IPS DF 4.7 (cell line): ENCODE results near the gene NASP.
"Not testable (repeated sequence)": the region's sequence is repeated elsewhere in the genome, so short reads cannot be mapped to it uniquely, and the experiment has no call there.

ENCODE experiments used
- DNase-seq: peaks from one replicate; pipeline ENCODE4 v3.0.0-alpha.2; 2013; ENCODE audit warnings: low spot score; ENCODE audit errors: extremely low read depth

NASP gene

DNA sequence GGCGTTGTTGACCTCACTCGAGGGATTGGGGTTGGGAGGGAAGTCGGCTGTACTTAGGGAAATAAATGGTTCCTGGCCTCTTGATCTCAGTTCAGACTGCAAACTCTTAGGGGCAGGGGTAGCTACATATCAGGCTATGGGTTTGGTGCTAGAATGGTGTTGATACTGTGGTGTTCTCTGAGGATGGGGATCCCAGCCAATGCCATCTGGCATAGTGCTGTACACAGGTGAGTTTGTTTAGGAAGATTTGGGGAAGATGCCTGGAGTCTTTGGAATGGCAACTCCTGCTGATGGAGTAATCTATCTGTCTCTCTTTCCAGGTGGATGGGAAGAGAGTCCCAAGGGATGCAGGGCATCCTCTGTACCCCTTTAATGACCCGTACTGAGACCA, 14.3 kb upstream of the NASP start:
- DNase-seq = no peak

GRCh38 chr1:45569962-45570581, 13.8 kb upstream of the NASP start:
- DNase-seq = no peak

GRCh38 chr1:45570631-45571030, 13.2 kb upstream of the NASP start:
- no peak for DNase-seq

DNA sequence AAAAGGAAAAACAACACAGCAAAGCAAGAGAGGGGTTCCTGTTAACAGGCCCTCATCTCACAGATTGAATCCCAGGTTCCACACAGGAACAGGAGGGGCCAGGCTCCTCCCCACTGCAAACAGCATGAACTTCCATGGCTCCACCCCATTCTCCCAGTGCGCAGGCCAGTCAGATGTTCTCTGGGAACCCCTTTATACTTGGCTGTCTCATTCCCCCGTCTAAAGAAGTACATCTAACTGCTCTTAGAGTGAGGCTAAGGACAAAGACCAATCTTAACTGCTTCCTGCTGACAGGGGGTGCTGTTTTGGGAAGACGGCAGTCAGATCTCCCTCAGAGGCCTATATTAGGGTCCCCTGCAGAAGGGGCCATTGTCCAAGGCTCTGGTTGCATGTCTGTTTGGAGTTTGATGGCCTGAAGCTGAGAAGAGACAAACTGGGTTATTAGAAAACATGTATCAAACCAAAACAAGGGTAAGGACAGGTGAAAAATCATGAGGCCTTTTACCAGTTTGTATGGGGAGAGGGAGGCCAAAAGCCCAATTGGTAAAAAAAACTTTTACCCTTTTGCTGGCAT, 10.5 kb upstream of the NASP start:
- DNase-seq = no peak

GRCh38 chr1:45574105-45574626, 9.7 kb upstream of the NASP start:
- no peak for DNase-seq

DNA sequence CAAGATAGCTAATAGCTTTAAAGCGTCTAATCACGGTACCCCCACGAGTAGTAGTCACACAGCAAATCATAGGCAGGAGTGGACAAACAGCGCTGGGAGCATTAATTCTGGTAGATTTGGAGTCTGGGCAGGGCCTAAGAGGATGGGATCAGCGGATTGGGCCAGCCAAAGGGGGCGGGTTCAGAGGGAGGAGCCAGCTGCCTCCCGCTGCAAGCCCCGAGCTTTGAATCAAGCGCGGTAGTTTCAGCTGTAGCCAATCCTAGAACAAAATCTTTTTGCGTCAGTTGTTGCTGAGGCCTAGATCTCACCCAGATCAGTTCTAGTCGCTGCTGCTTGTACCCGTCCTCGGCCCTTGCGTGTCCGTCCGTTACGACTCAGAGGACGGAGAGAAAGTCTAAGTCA, 576 bp upstream of the NASP start:
- DNase-seq = peak; percentile 92

DNA sequence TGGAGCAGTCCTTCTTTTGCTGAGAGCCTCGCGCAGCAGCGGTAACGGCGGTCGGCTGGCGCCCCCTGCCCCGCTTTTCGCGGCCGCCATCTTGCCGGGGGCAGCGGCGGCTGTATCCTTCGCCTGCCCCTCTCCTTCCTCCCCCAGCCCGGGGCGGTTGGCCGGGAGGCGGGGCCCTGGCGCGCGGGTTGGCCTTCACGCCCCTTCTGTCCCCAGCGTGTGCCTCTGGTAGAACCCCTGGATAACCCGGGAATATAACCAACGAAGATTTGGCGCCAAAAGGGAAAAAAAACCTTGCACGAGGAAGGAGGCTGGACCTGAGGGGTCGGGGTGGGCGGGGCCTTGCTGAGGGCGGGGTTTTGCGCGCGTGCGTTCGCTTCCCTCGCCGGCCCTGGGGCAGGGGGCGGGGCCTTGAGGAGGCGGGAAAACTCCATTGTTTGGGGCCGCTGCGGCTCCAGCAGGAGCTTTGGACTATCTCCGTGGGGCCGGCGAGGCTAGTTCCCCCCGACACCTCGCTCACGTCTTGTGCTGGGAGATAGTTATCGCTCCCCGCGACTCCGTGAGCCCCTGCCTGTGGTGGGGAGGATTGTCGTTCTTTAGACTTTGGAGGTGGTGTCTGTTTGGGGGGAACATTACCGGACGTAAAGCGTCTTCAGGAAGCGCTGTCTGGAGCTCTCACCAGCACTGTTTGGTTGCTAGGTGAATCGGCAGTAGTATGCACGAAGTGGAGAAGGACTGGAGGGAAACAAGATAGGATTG, 689 bp downstream of the NASP start:
- DNase-seq = no peak

DNA sequence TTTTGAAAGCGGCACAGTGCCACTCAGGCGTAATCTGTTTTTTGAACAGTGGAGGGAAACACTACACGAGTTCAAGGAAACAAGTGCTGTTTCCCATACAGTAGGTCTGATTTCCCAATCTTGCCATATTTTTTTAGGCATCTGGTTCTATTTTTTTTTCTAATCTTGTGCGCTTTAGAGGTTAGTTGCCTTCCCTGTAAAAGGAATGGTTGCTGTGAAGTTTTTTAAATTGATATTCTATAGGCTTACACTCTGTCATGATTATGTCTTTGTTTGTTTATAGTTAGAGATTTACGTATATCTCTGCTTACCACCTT, 1.2 kb downstream of the NASP start:
- no peak for DNase-seq

GRCh38 chr1:45585496-45586075, 1.7 kb downstream of the NASP start:
- no peak for DNase-seq

DNA sequence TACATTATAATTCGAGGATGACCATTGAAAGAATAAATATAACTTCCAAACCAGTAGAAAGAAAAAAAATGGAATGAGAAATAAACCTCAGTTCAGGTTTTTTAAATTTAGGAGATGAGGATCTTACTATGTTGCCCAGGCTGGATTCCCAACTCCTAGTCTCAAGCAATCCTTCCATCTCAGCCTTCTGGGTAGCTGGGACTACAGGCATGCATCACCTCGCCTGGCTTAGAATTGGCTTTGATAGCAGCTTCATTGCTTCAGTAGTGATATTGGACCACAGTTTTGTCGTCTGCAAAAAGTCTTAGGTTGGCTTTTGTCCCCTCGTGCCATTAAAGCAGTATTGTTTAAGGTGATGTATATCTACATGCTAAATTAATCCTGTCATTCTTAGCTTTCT, 2.9 kb downstream of the NASP start:
- no peak for DNase-seq

DNA sequence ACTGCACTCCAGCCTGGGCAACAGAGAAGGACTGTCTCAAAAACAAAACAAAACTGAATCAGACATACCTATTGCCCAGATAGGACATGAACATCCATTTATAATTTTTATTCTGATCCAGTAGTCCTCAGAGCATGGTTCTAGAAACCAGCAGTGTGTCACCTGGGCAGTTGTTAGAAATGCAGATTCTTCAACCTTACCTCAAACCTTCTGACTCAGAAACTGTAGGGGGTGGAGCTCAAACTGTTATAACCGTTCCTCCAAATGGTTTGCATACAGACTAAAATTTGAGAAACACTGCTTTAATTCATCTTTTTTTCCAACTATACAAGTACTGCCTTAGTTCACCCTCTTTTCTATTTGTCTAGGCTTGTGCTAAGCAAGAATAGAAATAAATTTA, 6.0 kb downstream of the NASP start:
- DNase-seq = no peak

DNA sequence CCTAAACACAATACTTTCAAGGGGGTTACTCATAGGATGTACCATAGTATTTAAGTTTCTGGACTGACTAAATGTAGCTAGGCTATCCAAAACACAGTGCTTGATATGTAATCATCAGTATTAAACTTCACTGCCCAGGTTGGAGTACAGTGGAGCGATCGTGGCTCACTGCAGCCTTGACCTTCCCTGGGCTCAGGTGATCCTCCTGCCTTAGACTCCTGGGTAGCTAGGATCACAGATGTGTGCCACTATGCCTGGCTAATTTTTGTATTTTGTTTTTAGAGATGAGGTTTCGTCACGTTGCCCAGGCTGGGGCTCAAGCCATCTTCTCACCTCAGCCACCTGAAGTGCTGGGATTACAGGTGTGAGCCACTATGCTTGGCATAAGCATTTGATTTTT, 10.6 kb downstream of the NASP start:
- no peak for DNase-seq

GRCh38 chr1:45596765-45597164, 12.9 kb downstream of the NASP start:
- not testable (repeated sequence) for DNase-seq

DNA sequence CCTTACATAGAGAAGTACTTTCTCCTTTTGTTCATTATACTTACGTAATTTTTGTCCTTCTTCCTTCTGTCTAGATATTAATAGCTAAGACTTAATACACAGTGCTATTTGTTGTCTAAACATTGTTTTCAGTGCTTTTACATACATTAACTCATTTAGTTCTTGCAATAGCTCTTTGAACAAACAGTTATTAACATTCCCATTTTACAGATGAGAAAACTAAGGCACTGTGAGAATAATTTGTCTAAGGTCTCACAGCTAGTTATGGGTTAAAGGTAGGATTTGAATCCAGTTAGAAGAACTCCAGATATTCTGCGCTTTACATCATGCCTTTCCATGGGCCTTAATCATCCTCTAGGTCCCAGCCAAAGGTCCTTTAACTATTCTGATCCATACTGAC, 20.4 kb downstream of the NASP start:
- DNase-seq = no peak

DNA sequence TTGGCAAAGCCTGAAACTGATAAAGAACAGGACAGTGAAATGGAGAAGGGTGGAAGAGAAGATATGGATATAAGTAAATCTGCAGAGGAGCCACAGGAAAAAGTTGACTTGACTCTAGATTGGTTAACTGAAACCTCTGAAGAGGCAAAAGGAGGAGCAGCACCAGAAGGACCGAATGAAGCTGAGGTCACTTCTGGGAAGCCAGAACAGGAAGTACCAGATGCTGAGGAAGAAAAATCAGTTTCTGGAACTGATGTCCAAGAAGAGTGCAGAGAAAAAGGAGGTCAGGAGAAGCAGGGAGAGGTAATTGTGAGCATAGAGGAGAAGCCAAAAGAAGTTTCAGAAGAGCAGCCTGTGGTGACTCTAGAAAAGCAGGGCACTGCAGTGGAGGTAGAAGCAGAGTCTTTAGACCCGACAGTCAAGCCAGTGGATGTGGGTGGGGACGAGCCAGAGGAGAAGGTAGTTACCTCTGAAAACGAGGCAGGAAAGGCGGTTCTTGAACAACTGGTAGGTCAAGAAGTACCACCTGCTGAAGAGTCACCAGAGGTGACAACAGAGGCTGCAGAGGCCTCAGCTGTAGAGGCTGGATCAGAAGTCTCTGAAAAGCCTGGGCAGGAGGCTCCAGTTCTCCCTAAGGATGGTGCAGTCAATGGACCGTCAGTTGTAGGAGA, 23.7 kb downstream of the NASP start:
- DNase-seq = no peak

DNA sequence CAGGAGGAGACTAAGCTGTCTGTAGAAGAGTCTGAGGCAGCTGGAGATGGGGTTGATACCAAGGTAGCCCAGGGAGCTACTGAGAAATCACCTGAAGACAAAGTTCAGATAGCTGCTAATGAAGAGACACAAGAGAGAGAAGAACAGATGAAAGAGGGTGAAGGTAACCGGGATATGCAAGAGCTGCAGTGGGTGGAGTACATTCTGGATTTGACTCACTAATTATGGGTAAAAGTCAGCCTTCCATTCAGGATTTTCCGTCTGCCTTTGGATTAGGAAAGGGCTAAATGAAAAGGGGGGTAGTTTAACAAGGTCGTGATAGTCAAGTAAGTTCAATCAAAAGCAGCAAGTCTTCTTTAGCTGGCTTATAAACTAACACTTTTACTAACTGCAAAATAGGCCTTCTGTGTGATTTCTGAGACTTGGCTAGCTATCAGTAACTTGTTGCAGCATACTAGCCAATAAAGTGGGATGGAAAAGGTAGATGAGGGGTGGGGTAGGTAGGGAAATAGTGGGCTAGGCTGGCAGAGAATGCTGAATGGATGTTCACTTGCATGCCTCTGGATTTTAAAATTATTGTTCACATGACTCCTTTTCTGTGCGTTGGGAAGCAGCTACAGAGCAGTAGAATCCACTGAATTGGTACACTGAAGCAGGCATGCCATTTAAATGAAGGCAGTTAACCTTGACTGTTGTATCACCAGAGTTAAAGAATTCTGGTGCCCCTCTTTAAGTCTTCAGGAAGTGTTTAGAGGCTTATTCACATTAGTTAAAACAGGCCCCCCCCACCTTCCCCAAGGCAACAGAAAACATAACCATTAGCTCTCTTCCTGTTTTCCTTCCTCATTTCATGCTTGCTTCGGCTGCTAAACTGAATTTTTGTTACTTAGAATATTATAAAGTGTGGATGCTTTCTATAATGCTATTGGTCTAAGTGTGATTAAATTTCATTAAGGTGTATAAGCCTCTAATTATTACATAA, 24.6 kb downstream of the NASP start:
- no peak for DNase-seq

GRCh38 chr1:45610589-45611226, 26.9 kb downstream of the NASP start:
- DNase-seq = no peak

GRCh38 chr1:45612941-45613579, 29.2 kb downstream of the NASP start:
- no peak for DNase-seq

- no peak for DNase-seq
Observed at GRCh38 chr1:45615885-45616284, 32.0 kb downstream of the NASP start.

- DNase-seq = no peak
Observed at GRCh38 chr1:45617618-45618017, 33.8 kb downstream of the NASP start.
